HG03060 (cell line): Measurements from ENCODE around the gene NXN.
"Not testable (repeated sequence)": the region's sequence is repeated elsewhere in the genome, so short reads cannot be mapped to it uniquely, and the experiment has no call there.

Experiments
- ATAC-seq: cut with Tn5 transposase; IDR thresholded peaks from one replicate; pipeline ENCODE4 v1.9.1; 2021; ENCODE audit warnings: low read depth, moderate number of reproducible peaks; ENCODE audit not compliant: unreplicated experiment

NXN gene

GRCh38 chr17:869567-870525 lies 109.7 kb downstream of the NXN start:
- no peak for ATAC-seq

GRCh38 chr17:869086-869485 lies 110.5 kb downstream of the NXN start:
- no peak for ATAC-seq

GRCh38 chr17:867896-868489 lies 111.6 kb downstream of the NXN start:
- ATAC-seq = no peak

GRCh38 chr17:867238-867637 lies 112.3 kb downstream of the NXN start:
- not testable (repeated sequence) for ATAC-seq

GRCh38 chr17:866568-867103 lies 112.9 kb downstream of the NXN start:
- ATAC-seq = no peak

GRCh38 chr17:864315-864714 lies 115.3 kb downstream of the NXN start:
- ATAC-seq = no peak

GRCh38 chr17:863880-864279 lies 115.7 kb downstream of the NXN start:
- ATAC-seq = no peak

GRCh38 chr17:862582-862981 lies 117.0 kb downstream of the NXN start:
- ATAC-seq = no peak

GRCh38 chr17:861364-861763 lies 118.2 kb downstream of the NXN start:
- ATAC-seq = no peak

- ATAC-seq = no peak
Measured at GRCh38 chr17:860805-861204, 118.8 kb downstream of the NXN start.

GRCh38 chr17:859824-860195 lies 119.8 kb downstream of the NXN start:
- no peak for ATAC-seq

- ATAC-seq = no peak
Measured at GRCh38 chr17:859061-859823, 120.3 kb downstream of the NXN start.

- ATAC-seq = no peak
Measured at GRCh38 chr17:856149-856548, 123.4 kb downstream of the NXN start.

GRCh38 chr17:855569-855968 lies 124.0 kb downstream of the NXN start:
- ATAC-seq = no peak

GRCh38 chr17:852850-853249 lies 126.7 kb downstream of the NXN start:
- ATAC-seq = not testable (repeated sequence)

- ATAC-seq = no peak
Measured at GRCh38 chr17:852349-852748, 127.2 kb downstream of the NXN start.

- ATAC-seq = no peak
Measured at GRCh38 chr17:851924-852323, 127.7 kb downstream of the NXN start.

- ATAC-seq = no peak
Measured at GRCh38 chr17:850851-851763, 128.5 kb downstream of the NXN start.

- ATAC-seq = no peak
Measured at GRCh38 chr17:850086-850850, 129.3 kb downstream of the NXN start.
